Measurements from ENCODE around the gene MUC5B. TPM values are rescaled to one million over a fixed set of nuclear protein-coding genes. Genes with fewer than 3 reads are reported as not detected.

The MUC5B gene
- total RNA-seq, 1 experiment from 2014 or later, result 24.3 TPM

DNA sequence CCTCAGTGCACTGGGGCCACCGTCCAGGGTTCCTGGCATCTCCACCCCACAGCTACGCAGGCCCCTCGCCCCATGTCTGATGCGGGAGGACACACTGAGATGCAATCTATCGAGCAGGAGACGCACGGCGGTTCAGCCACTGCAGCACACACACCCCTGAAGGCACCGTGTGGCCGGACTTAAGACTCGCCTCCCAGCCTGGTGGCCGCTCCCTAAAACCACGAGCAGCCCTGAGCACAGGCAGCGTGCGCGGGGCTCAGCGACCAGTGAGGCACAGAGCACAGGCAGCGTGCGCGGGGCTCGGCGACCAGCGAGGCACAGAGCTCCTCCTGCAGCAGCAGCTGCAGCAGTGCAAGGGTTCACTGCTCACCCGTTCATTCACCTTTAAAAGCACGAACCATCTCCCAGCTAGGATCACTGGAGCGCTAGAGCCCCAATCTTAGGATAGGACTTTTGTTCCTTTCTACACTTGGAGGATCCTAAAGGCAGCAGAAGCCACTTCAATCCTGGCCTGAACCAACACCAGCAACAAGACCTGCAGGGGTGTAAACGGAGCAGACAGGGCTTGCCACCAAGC is 55.2 kb downstream of the MUC5B start:
- ATAC-seq (no peak), DNase-seq (no peak)
- Histone ChIP-seq H3K9me3 (ENCODE audit: low read length) (no peaks in the 10 kb centered on the region), H3K36me3 (ENCODE audit: low read depth, low read length) (no peaks in the 10 kb centered on the region), H3K9ac (ENCODE audit: low read length) (no peak overlapping the region), H3K4me3 (ENCODE audit: low read length) (no peak overlapping the region), H3K9me2 (replicated peaks; ENCODE audit: low read length) (no peaks in the 10 kb centered on the region), H3F3A (ENCODE audit: low read length, unreplicated experiment) (no peaks in the 10 kb centered on the region), H3K4me1 (ENCODE audit: insufficient read depth, low read length) (no peaks in the 10 kb centered on the region), H4K20me1 (ENCODE audit: low read length) (no peaks in the 10 kb centered on the region), H3K4me2 (ENCODE audit: low read length) (no peak overlapping the region), H3K27me3 (ENCODE audit: low read length) (no peaks in the 10 kb centered on the region), H2AFZ (ENCODE audit: low read length) (no peak overlapping the region), H3K27ac (ENCODE audit: low read length) (no peak overlapping the region), H3K79me2 (ENCODE audit: low read length) (no peaks in the 10 kb centered on the region)
- intact Hi-C loops (cut with micrococcal nuclease), result no loop called here
- no TSS peak for BruUV-seq (replicated peaks)
- CTCF ChIA-PET, result no interaction called here
- TF ChIP-seq, protein P1, sequence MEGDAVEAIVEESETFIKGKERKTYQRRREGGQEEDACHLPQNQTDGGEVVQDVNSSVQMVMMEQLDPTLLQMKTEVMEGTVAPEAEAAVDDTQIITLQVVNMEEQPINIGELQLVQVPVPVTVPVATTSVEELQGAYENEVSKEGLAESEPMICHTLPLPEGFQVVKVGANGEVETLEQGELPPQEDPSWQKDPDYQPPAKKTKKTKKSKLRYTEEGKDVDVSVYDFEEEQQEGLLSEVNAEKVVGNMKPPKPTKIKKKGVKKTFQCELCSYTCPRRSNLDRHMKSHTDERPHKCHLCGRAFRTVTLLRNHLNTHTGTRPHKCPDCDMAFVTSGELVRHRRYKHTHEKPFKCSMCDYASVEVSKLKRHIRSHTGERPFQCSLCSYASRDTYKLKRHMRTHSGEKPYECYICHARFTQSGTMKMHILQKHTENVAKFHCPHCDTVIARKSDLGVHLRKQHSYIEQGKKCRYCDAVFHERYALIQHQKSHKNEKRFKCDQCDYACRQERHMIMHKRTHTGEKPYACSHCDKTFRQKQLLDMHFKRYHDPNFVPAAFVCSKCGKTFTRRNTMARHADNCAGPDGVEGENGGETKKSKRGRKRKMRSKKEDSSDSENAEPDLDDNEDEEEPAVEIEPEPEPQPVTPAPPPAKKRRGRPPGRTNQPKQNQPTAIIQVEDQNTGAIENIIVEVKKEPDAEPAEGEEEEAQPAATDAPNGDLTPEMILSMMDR (conservative IDR thresholded peaks at IDR 0.05; ENCODE audit: low read depth, low read length), result no peak
- TF ChIP-seq EZH2 (IDR thresholded peaks at IDR 0.05; ENCODE audit: low read length, unreplicated experiment) (no peak), EZH2phosphoT487 (IDR thresholded peaks at IDR 0.05; ENCODE audit: borderline replicate concordance, low read length) (no peak)
- POLR2A ChIA-PET (ENCODE audit: unreplicated experiment), result no interaction called here

DNA sequence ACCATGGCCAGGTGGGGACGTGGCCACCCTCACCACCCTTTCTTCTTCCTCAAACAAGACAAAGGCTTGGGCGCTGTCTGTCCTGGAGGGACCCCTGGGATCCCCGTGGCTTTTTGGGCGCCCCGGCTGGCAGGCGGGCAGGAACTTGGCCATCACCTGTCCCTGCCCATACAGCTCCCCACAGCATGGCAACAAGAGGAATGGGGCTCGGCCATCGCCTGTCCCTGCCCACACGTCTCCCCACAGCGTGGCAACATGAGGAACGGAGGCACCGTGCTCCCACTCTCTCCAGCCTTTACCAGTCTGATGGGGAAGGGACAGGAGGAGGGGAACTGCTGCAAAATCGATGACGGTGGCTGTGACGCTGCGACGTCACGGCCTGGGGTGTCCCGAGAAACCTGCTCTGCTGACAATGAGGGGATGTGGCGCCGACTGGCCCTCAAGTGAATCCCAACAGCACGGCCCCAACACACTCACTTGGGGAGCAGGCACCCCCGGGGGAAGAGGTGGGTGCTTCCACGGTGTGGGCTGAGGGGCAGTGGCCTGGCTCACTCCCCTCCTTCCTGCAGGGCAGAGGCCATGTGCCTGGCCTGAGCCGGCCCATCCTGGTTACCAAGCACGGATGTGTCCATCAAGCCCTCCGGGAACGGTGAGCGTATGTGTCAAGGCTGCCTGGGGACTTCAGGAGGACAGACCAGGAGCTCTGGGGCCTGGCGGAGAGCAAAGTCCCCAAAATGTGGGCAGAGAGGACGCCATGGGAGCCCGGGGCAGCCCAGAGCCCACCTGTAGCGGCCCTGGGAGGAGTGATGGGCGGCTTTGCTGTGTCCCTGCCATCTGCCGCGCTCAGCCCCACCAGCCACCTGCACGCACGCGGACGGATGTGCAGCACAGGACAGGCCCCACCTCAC is 56.2 kb downstream of the MUC5B start:
- Histone ChIP-seq H3K27ac (ENCODE audit: low read length) (no peak overlapping the region), H3F3A (ENCODE audit: low read length, unreplicated experiment) (no peaks in the 10 kb centered on the region), H3K36me3 (ENCODE audit: low read depth, low read length) (no peaks in the 10 kb centered on the region), H3K4me1 (ENCODE audit: insufficient read depth, low read length) (no peaks in the 10 kb centered on the region), H2AFZ (ENCODE audit: low read length) (no peak overlapping the region), H3K4me2 (ENCODE audit: low read length) (no peak overlapping the region), H3K9me2 (replicated peaks; ENCODE audit: low read length) (no peaks in the 10 kb centered on the region), H3K9me3 (ENCODE audit: low read length) (no peaks in the 10 kb centered on the region), H4K20me1 (ENCODE audit: low read length) (no peaks in the 10 kb centered on the region), H3K79me2 (ENCODE audit: low read length) (no peaks in the 10 kb centered on the region), H3K4me3 (ENCODE audit: low read length) (no peak overlapping the region), H3K9ac (ENCODE audit: low read length) (no peak overlapping the region), H3K27me3 (ENCODE audit: low read length) (no peaks in the 10 kb centered on the region)
- TF ChIP-seq EZH2phosphoT487 (IDR thresholded peaks at IDR 0.05; ENCODE audit: borderline replicate concordance, low read length) (no peak), EZH2 (IDR thresholded peaks at IDR 0.05; ENCODE audit: low read length, unreplicated experiment) (no peak)
- TF ChIP-seq, protein P1 (conservative IDR thresholded peaks at IDR 0.05; ENCODE audit: low read depth, low read length), result no peak
- no peak for ATAC-seq
- CTCF ChIA-PET, result no interaction called here
- no peak for DNase-seq
- intact Hi-C loops (cut with micrococcal nuclease), result no loop called here
- POLR2A ChIA-PET (ENCODE audit: unreplicated experiment), result no interaction called here
- BruUV-seq (replicated peaks), result no TSS peak

DNA sequence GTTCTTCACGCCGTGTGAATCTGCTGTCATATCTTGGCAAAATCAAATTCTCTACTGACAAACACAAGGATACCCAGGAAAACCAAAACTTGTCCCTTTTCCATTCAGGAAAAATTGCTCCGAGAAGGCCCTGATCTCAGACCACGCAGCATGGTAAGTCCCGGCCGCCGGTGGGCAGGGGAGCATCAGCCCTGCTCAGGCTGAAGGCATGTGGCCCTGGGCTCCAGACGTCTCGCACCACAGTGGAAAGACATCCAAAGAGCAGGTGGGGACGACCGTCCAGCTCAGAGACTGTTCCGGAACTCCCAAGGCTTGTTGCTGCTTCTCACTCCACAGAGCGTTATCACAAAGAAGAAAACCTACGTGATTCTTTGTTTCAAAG is 56.8 kb downstream of the MUC5B start:
- ChIA-PET POLR2A (ENCODE audit: unreplicated experiment) (no interaction called here), CTCF (no interaction called here)
- Histone ChIP-seq H3K9ac (ENCODE audit: low read length) (no peak overlapping the region), H3K4me1 (ENCODE audit: insufficient read depth, low read length) (no peaks in the 10 kb centered on the region), H2AFZ (ENCODE audit: low read length) (no peak overlapping the region), H3K4me3 (ENCODE audit: low read length) (no peak overlapping the region), H3F3A (ENCODE audit: low read length, unreplicated experiment) (no peaks in the 10 kb centered on the region), H4K20me1 (ENCODE audit: low read length) (no peaks in the 10 kb centered on the region), H3K9me2 (replicated peaks; ENCODE audit: low read length) (no peaks in the 10 kb centered on the region), H3K36me3 (ENCODE audit: low read depth, low read length) (no peaks in the 10 kb centered on the region), H3K4me2 (ENCODE audit: low read length) (no peak overlapping the region), H3K27me3 (ENCODE audit: low read length) (no peaks in the 10 kb centered on the region), H3K79me2 (ENCODE audit: low read length) (no peaks in the 10 kb centered on the region), H3K9me3 (ENCODE audit: low read length) (no peaks in the 10 kb centered on the region), H3K27ac (ENCODE audit: low read length) (no peak overlapping the region)
- ATAC-seq, result no peak
- intact Hi-C loops (cut with micrococcal nuclease), result no loop called here
- TF ChIP-seq EZH2phosphoT487 (IDR thresholded peaks at IDR 0.05; ENCODE audit: borderline replicate concordance, low read length), result no peak
- TF ChIP-seq, protein P1 (conservative IDR thresholded peaks at IDR 0.05; ENCODE audit: low read depth, low read length), result no peak
- no peak for TF ChIP-seq EZH2 (IDR thresholded peaks at IDR 0.05; ENCODE audit: low read length, unreplicated experiment)
- no TSS peak for BruUV-seq (replicated peaks)
- no peak for DNase-seq

Data from PC-3 (cell line).